ENCODE measurements around the gene RFC5. TPM values are rescaled to one million over a fixed set of nuclear protein-coding genes. Genes with fewer than 3 reads are reported as not detected.

RFC5 gene
- total RNA-seq, 1 experiment from 2014 or later: 50.4 TPM

GRCh38 chr12:118046430-118046829 lies 29.9 kb downstream of the RFC5 start:
- Histone ChIP-seq H3K9ac (ENCODE audit: extremely low read depth, insufficient read length, low read length) (no peak overlapping the region), H4K8ac (replicated peaks; ENCODE audit: insufficient read length, low read depth, low read length) (no peak overlapping the region), H2AFZ (ENCODE audit: low read length) (no peak overlapping the region), H2AK5ac (ENCODE audit: insufficient read length, low read length) (no peak overlapping the region), H3K27me3 (ENCODE audit: insufficient read depth, low read length) (no peaks in the 10 kb centered on the region), H3K79me1 (ENCODE audit: insufficient read depth, low read depth, low read length, poor library complexity, severe bottlenecking) (no peaks in the 10 kb centered on the region), H3K18ac (ENCODE audit: insufficient read length, low read depth, low read length) (no peak overlapping the region), H3K79me2 (ENCODE audit: insufficient read depth, low read length) (no peaks in the 10 kb centered on the region), H3T11ph (ENCODE audit: low read length) (no peak overlapping the region), H4K91ac (ENCODE audit: insufficient read length, low read depth, low read length) (no peak overlapping the region), H3K4me1 (ENCODE audit: insufficient read depth, low read length) (no peaks in the 10 kb centered on the region), H3K14ac (ENCODE audit: insufficient read depth, low read length) (no peak overlapping the region), H3K4me2 (ENCODE audit: insufficient read depth, insufficient read length, low read length) (no peak overlapping the region), H4K20me1 (ENCODE audit: control insufficient read depth, insufficient read depth, insufficient read length) (no peaks in the 10 kb centered on the region), H3K4ac (ENCODE audit: low read depth, low read length) (no peak overlapping the region), H3K23ac (ENCODE audit: insufficient read length, low read depth, low read length) (no peak overlapping the region), H4K5ac (ENCODE audit: insufficient read length, low read depth, low read length) (no peak overlapping the region), H2BK15ac (ENCODE audit: low read depth, low read length) (no peak overlapping the region), H2BK20ac (ENCODE audit: low read depth, low read length, poor library complexity, severe bottlenecking) (no peak overlapping the region), H3K23me2 (ENCODE audit: insufficient read length, low read depth, low read length, poor library complexity, severe bottlenecking) (no peaks in the 10 kb centered on the region), H3K27ac (ENCODE audit: insufficient read length, low read depth, low read length) (no peak overlapping the region), H2BK12ac (ENCODE audit: insufficient read length, low read depth, low read length) (no peak overlapping the region), H3K56ac (ENCODE audit: insufficient read length, low read depth, low read length) (no peak overlapping the region), H2BK5ac (ENCODE audit: insufficient read length, low read length) (no peak overlapping the region), H3K9me3 (ENCODE audit: control insufficient read depth, low read depth, low read length) (no peaks in the 10 kb centered on the region), H2BK120ac (ENCODE audit: low read depth, low read length, poor library complexity, severe bottlenecking) (no peak overlapping the region)
- H3K27ac Mint-ChIP-seq: peak overlapping the region in 1 of 3 experiments; percentile 61; a peak in 1 of 7 replicates
- H3K36me3 Mint-ChIP-seq (ENCODE audit: insufficient read depth in 1 of 3, low read depth in 3 of 3): peaks cover 40 to 89% (median 68%) of the 10 kb centered on the region in 3 experiments
- DNase-seq: no peak
- TF ChIP-seq CTCF (conservative IDR thresholded peaks at IDR 0.05): no peak
- H3K4me3 Mint-ChIP-seq: no peak overlapping the region
- no CpG with 5 or more reads among the region's 4 CpGs for WGBS (ENCODE audit: extremely low coverage, insufficient read length, low lambda C conversion rate)
- H3K9me3 Mint-ChIP-seq: no peaks in the 10 kb centered on the region
- no peaks in the 10 kb centered on the region for H3K4me1 Mint-ChIP-seq
- no peaks in the 10 kb centered on the region for H3K27me3 Mint-ChIP-seq (ENCODE audit: low read depth)

Measured in H9 (cell line).